Endometrial microvascular endothelial cells (primary cell): Measurements from ENCODE around the gene STAMBP. TPM values are rescaled to one million over a fixed set of nuclear protein-coding genes. Genes with fewer than 3 reads are reported as not detected.

ENCODE experiments used
- in situ Hi-C: cut with HindIII; loops from 2 replicates; pipeline ENCODE4 v1.10.0; 2017; ENCODE audit warnings: low sequenced_read_pairs, low pct_unique_long_range_greater_than_20kb; ENCODE audit errors: inconsistent ontology term
- total RNA-seq: library from RNA; depleted of rRNA; stranded (reverse); fragments of >200 nt; gene quantifications from one replicate; pipeline ENCODE4 v1.2.3, GENCODE V29; 2015; ENCODE audit errors: inconsistent ontology term

The STAMBP gene
- total RNA-seq, 1 donor from 2014 or later, result 13.9 TPM

- in situ Hi-C loops, result no loop called here
These were observed 4.2 kb downstream of the STAMBP start for GRCh38 chr2:73832930-73833329.

GRCh38 chr2:73836141-73836943, 7.6 kb downstream of the STAMBP start:
- in situ Hi-C loops, result no loop called here

GRCh38 chr2:73837847-73838585, 9.3 kb downstream of the STAMBP start:
- in situ Hi-C loops, result no loop called here

DNA sequence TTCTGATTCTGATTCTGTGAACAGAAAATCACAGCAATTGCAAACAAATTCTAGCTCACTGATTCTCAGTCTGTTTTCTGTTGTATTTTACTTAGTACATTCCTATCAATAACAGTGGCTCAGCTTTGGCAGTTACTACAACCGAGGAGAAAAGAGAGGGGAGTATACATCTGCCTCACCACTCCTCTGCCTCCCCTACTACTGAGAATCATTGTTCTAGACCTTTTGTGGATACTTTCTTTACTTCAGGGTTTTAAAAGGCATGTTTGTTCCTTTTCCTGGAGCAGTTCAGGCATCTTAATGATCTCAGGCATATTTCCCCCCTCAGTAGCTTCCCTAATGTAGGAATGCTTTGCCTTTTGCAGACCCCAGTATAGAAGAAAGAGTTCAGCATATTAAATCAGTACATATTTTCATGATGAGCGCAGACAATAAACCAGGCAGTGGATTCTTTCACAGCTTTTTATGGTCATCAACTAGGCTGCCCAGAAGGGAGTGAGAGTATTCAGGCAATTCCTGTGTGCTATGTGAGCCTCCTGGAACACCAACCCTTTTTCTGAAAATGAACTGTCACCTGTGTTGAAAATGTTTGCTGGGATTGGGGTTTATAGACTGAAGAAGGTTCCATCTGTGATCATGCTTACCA, 10.3 kb downstream of the STAMBP start:
- in situ Hi-C loops, result no loop called here

DNA sequence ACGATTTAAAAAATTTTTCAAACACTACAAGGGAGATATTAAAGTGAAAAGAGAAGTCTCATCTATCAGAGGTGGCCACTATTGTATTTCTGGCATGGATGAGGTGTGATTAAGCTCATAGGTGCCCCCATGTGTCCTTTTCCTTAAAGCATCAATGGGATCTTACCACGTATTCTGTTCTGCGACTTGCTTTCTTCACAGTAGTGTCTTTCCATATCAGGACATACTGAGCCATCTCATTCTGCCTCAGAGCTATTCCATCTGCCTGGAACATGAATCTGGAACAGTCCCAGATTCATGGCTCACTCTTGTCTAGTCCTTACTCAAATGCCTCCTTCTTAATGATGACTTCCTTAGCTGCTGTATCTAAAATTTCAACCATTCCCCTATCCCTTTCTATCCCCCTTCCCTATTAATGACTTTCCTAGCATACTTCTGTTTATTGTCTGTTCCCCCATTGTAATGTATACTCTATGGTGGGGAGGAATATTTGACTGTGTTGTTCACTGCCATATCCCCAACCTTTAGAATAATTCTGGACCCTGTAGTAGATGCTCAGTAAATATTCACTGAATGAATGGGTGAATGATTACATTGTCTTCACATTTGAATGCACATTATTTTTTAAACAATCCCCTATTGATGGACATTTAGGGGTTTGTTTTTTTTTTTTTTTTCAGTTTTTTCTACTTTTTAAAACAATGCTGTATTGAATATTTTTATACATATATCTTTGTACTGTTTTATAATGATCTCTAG, 11.1 kb downstream of the STAMBP start:
- in situ Hi-C loops, result no loop called here

- in situ Hi-C loops, result no loop called here
These were observed 13.4 kb downstream of the STAMBP start for GRCh38 chr2:73841912-73842738.

DNA sequence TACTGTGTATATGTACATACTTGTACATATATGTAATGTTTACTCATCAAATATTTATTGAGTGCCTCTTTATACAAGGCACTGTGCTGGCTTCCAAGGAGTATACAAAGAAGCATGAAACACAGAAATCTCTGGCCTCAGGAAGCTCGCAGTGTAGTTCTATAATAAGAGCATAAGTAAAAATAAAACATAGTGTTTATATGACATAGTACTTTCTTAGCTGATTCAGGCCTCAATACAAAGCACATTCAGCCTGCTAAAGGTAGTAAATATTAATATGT, 13.9 kb downstream of the STAMBP start:
- in situ Hi-C loops, result no loop called here

- in situ Hi-C loops, result no loop called here
These were observed 15.3 kb downstream of the STAMBP start for GRCh38 chr2:73844087-73844486.

DNA sequence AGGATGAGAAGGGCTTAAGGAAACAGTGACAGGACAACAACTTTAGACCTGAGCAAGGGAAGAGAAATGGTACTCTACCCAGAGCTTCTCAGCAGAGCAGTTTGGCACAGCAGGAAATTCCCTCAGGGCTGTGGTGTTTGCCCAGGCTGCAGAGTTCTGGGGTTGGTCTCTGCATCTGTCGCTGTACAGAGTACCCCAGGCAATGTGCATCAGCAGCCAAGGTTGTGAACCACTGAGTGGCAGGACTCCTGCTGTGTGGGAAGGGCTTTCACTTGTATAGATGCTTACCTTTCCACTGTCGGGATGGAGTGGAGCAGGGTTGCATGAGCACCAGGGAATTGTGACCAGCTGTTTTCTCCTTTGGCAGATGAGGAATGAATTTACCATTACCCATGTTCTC, 21.2 kb downstream of the STAMBP start:
- in situ Hi-C loops, result no loop called here

DNA sequence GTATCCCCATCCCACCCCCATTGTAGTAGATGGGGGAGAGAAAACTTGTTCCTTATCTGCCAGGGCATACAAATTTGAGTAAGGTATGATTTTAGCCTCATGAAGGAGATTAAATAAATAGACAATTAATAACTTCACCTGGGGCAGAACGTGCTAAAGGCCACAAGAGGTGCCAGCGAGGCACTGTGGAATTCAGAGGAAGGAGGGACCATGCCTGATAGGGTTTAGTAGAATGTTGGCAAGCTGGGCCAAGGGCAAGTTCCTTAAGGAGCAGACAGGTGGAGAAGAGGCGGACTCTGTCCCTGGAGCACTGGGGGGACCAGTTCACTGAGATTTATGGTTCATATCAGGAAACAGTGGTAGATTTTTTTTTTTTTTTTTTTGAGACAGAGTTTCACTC, 22.5 kb downstream of the STAMBP start:
- in situ Hi-C loops, result no loop called here

DNA sequence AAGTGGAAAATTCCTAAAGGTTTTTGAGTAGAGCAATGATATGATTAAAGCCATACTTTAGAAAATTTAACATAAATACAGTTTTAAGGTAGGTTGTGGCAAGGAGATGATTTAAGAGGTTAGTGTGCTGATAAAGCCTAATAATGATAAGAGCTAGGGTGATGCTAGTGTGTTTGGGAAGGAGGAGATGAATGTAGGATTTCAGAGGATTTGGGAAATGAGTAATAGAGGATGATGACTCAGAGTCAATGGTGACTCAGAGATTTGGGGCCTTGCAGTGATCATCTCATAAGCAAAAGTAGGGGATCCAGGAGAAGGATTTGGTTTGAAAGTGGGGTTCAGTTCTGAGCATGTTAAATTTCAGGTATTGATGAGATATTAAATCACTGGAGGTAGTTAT, 23.3 kb downstream of the STAMBP start:
- in situ Hi-C loops, result no loop called here

DNA sequence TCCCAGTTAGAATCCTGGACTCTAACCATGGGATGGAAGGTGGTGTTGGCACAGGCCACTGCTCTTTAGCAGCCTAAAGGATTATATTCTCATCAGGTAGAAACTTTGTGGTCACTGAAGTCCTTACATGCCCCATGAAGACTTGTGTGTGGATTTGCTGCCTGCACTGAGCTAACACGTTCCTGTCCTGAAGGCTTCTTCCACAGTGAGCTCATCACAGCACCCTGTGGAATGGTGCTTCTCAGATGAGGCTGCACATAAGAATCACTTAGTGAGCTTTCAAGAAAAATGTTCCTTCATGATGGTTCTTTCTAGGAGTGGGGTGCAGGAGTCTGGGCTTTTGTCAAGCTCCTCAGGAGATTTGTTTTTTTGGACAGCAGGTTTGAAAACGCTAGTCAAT, 26.8 kb downstream of the STAMBP start:
- in situ Hi-C loops, result no loop called here

DNA sequence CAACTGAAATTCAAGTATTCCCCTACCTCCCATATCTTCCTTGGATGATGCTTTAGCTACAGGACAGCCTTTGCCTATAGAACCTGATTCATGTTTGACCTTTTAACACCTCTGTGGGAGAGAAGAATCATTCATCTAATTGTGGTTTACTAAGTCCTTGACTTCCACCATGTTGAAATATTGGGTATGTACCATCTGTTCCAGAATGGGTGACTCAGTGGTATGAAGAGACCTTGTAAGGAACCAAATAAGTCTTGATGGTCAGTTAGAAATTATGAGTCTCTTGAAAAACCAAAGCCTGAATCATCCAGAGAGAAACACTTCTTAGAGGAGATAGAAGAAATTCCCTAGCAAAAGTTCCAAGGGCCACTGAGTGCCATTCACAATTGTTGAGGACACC, 27.5 kb downstream of the STAMBP start:
- in situ Hi-C loops, result no loop called here

GRCh38 chr2:73859721-73860586, 31.2 kb downstream of the STAMBP start:
- in situ Hi-C loops, result no loop called here

DNA sequence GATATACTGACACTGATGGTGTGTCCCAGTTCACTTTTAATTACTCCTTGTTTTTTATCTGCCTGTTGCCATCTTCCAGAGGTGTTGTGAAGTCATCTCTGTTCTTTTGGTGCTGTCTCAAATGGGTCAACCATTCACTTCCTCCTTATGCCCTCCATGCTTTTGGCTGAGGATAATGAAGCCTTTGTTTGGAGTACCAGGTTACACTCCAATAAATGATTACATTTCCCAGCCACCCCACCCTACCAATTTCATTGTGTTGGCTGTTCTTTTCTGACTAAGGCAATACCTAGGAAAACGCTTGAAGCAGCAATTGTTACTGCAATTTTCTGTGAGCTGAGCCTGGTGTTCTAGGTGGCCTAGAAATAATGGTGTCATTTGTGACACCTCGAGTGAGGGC, 34.2 kb downstream of the STAMBP start:
- in situ Hi-C loops, result no loop called here

DNA sequence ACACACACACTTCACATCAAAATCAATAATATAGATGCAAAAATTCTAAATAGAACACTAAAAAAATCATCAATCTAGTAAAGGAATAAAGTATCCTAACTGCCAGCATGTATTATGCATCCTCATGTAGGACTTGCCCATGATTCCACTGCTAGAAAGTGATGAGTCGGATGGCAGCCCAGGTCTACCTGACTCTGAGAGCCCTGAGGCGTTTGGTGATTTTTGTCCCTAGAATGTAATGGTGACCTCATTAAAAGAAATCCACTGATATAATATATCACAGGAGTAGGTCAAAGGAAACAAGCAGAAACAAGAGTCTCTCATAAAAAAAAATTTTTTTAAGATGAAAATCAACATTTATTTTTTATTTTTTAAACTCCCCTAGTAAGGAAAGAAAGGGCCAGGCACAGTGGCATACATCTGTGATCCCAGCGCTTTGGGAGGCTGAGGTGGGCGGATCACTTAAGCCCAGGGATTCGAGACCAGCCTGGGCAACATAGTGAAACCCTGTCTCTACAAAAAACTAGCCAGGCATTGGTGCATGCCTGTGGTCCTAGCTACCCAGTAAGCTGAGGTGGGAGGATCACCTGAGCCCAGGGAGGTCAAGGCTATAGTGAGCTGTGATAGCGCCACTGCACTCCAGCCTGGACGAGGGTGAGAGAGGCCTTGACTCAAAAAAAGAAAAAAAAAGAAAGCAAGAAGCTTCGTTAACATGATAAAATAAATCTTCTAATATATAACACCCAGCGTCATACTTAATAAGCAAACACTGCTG, 39.6 kb downstream of the STAMBP start:
- in situ Hi-C loops, result no loop called here

DNA sequence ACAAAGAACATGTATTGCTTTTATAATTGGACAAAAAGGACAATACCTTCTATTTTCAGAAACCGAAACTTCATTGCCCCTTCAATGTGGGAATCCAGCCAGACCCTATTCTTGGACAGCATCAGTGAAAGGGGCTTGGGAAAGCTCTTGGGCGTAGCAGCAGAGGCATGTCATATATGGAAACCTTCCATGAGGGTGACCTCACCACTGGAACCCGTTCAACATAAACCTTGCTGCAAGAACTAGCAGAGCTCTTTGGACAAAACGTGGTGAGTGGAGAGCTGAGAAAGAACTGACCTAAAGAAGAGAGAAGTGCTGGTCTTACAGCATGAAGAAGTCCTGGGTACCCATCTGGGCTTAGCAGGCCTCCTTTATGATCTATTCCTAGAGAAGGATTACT, 41.3 kb downstream of the STAMBP start:
- in situ Hi-C loops, result no loop called here
